GM18502 (cell line): ENCODE measurements around the gene MUC6.
A peak's percentile ranks its signal among the peaks of the same experiment; 100 is the strongest.

Source experiments
- ATAC-seq: cut with Tn5 transposase; IDR thresholded peaks from one replicate; pipeline ENCODE4 v1.9.1; 2021; ENCODE audit warnings: mild to moderate bottlenecking; ENCODE audit not compliant: unreplicated experiment, poor library complexity

The MUC6 gene

GRCh38 chr11:1052133-1053011 lies 15.9 kb upstream of the MUC6 start:
- no peak for ATAC-seq

- peak; percentile 10 for ATAC-seq
Measured at GRCh38 chr11:1051356-1052132, 15.0 kb upstream of the MUC6 start.

- peak; percentile 78 for ATAC-seq
Measured at GRCh38 chr11:1050581-1051355, 14.2 kb upstream of the MUC6 start.

- ATAC-seq: no peak
Measured at GRCh38 chr11:1049911-1050580, 13.5 kb upstream of the MUC6 start.

- no peak for ATAC-seq
Measured at GRCh38 chr11:1049431-1049891, 12.9 kb upstream of the MUC6 start.

GRCh38 chr11:1049071-1049405 lies 12.5 kb upstream of the MUC6 start:
- no peak for ATAC-seq

- ATAC-seq: no peak
Measured at GRCh38 chr11:1048375-1049070, 12.0 kb upstream of the MUC6 start.

- no peak for ATAC-seq
Measured at GRCh38 chr11:1047595-1048156, 11.2 kb upstream of the MUC6 start.

- no peak for ATAC-seq
Measured at GRCh38 chr11:1044160-1044559, 7.6 kb upstream of the MUC6 start.

GRCh38 chr11:1043563-1044096 lies 7.1 kb upstream of the MUC6 start:
- no peak for ATAC-seq

GRCh38 chr11:1042626-1043562 lies 6.4 kb upstream of the MUC6 start:
- no peak for ATAC-seq

GRCh38 chr11:1041936-1042608 lies 5.6 kb upstream of the MUC6 start:
- ATAC-seq: no peak

GRCh38 chr11:1041471-1041870 lies 5.0 kb upstream of the MUC6 start:
- no peak for ATAC-seq

GRCh38 chr11:1041149-1041467 lies 4.6 kb upstream of the MUC6 start:
- no peak for ATAC-seq

- no peak for ATAC-seq
Measured at GRCh38 chr11:1040428-1041148, 4.1 kb upstream of the MUC6 start.

- ATAC-seq: no peak
Measured at GRCh38 chr11:1039481-1040427, 3.2 kb upstream of the MUC6 start.
